ENCODE data around the gene NRXN3.

Gene NRXN3

GRCh38 chr14:78586681-78587080 lies 416.5 kb downstream of the NRXN3 start:
- WGBS = 90% methylated on average over 6 of the region's 6 CpGs
- H3K27ac ChIP-seq (ENCODE audit: low read depth, low read length) = no peak overlapping the region

GRCh38 chr14:78588906-78589305 lies 418.7 kb downstream of the NRXN3 start:
- no peak overlapping the region for H3K4me3 ChIP-seq (ENCODE audit: low read length)
- 93% methylated on average over 2 of the region's 3 CpGs for WGBS
- H3K4me1 ChIP-seq (ENCODE audit: insufficient read depth, low read length) = no peaks in the 10 kb centered on the region
- H3K9me3 ChIP-seq (ENCODE audit: insufficient read depth, low read depth, low read length) = no peaks in the 10 kb centered on the region
- H3K36me3 ChIP-seq (ENCODE audit: insufficient read depth, low read length) = no peaks in the 10 kb centered on the region
- H3K27me3 ChIP-seq (ENCODE audit: insufficient read depth, low read length) = no peaks in the 10 kb centered on the region
- no peak overlapping the region for H3K9ac ChIP-seq (ENCODE audit: low read depth, low read length)
- H3K27ac ChIP-seq (ENCODE audit: low read depth, low read length) = no peak overlapping the region

More at GRCh38 chr14:78586681-78587080, 416.5 kb downstream of the NRXN3 start:
- Histone ChIP-seq H3K4me1 (ENCODE audit: insufficient read depth, low read length) (no peaks in the 10 kb centered on the region), H3K36me3 (ENCODE audit: insufficient read depth, low read length) (no peaks in the 10 kb centered on the region), H3K4me3 (ENCODE audit: low read length) (no peak overlapping the region), H3K9ac (ENCODE audit: low read depth, low read length) (no peak overlapping the region), H3K27me3 (ENCODE audit: insufficient read depth, low read length) (no peaks in the 10 kb centered on the region), H3K9me3 (ENCODE audit: insufficient read depth, low read depth, low read length) (no peaks in the 10 kb centered on the region)

- Histone ChIP-seq H3K9me3 (ENCODE audit: insufficient read depth, low read depth, low read length) (no peaks in the 10 kb centered on the region), H3K27ac (ENCODE audit: low read depth, low read length) (no peak overlapping the region), H3K36me3 (ENCODE audit: insufficient read depth, low read length) (no peaks in the 10 kb centered on the region), H3K4me3 (ENCODE audit: low read length) (no peak overlapping the region), H3K4me1 (ENCODE audit: insufficient read depth, low read length) (no peaks in the 10 kb centered on the region), H3K27me3 (ENCODE audit: insufficient read depth, low read length) (no peaks in the 10 kb centered on the region), H3K9ac (ENCODE audit: low read depth, low read length) (no peak overlapping the region)
- 94% methylated on average over 13 of the region's 13 CpGs for WGBS
Measured at GRCh38 chr14:78592616-78593219, 422.5 kb downstream of the NRXN3 start.

GRCh38 chr14:78593949-78594348 lies 423.8 kb downstream of the NRXN3 start:
- Histone ChIP-seq H3K9ac (ENCODE audit: low read depth, low read length) (no peak overlapping the region), H3K4me1 (ENCODE audit: insufficient read depth, low read length) (no peaks in the 10 kb centered on the region), H3K27ac (ENCODE audit: low read depth, low read length) (no peak overlapping the region), H3K9me3 (ENCODE audit: insufficient read depth, low read depth, low read length) (no peaks in the 10 kb centered on the region), H3K4me3 (ENCODE audit: low read length) (no peak overlapping the region), H3K27me3 (ENCODE audit: insufficient read depth, low read length) (no peaks in the 10 kb centered on the region), H3K36me3 (ENCODE audit: insufficient read depth, low read length) (no peaks in the 10 kb centered on the region)
- WGBS = 96% methylated on average over 11 of the region's 11 CpGs

- Histone ChIP-seq H3K9me3 (ENCODE audit: insufficient read depth, low read depth, low read length) (no peaks in the 10 kb centered on the region), H3K27me3 (ENCODE audit: insufficient read depth, low read length) (no peaks in the 10 kb centered on the region), H3K36me3 (ENCODE audit: insufficient read depth, low read length) (no peaks in the 10 kb centered on the region), H3K27ac (ENCODE audit: low read depth, low read length) (no peak overlapping the region), H3K4me3 (ENCODE audit: low read length) (no peak overlapping the region), H3K4me1 (ENCODE audit: insufficient read depth, low read length) (no peaks in the 10 kb centered on the region), H3K9ac (ENCODE audit: low read depth, low read length) (no peak overlapping the region)
- WGBS = 54% methylated on average over 7 of the region's 7 CpGs
Measured at GRCh38 chr14:78595797-78596196, 425.6 kb downstream of the NRXN3 start.

- no peak overlapping the region for H3K27ac ChIP-seq (ENCODE audit: low read depth, low read length)
- H3K9me3 ChIP-seq (ENCODE audit: insufficient read depth, low read depth, low read length) = no peaks in the 10 kb centered on the region
- H3K36me3 ChIP-seq (ENCODE audit: insufficient read depth, low read length) = no peaks in the 10 kb centered on the region
- no peaks in the 10 kb centered on the region for H3K4me1 ChIP-seq (ENCODE audit: insufficient read depth, low read length)
- 63% methylated on average over 13 of the region's 13 CpGs for WGBS
- no peak overlapping the region for H3K4me3 ChIP-seq (ENCODE audit: low read length)
- no peak overlapping the region for H3K9ac ChIP-seq (ENCODE audit: low read depth, low read length)
- H3K27me3 ChIP-seq (ENCODE audit: insufficient read depth, low read length) = no peaks in the 10 kb centered on the region
Measured at GRCh38 chr14:78598046-78598920, 428.1 kb downstream of the NRXN3 start.

GRCh38 chr14:78605025-78605762 lies 435.0 kb downstream of the NRXN3 start:
- WGBS = 98% methylated on average over 3 of the region's 4 CpGs
- H3K36me3 ChIP-seq (ENCODE audit: insufficient read depth, low read length) = no peaks in the 10 kb centered on the region
- no peak overlapping the region for H3K4me3 ChIP-seq (ENCODE audit: low read length)
- H3K4me1 ChIP-seq (ENCODE audit: insufficient read depth, low read length) = no peaks in the 10 kb centered on the region
- H3K27me3 ChIP-seq (ENCODE audit: insufficient read depth, low read length) = no peaks in the 10 kb centered on the region
- H3K27ac ChIP-seq (ENCODE audit: low read depth, low read length) = no peak overlapping the region
- no peaks in the 10 kb centered on the region for H3K9me3 ChIP-seq (ENCODE audit: insufficient read depth, low read depth, low read length)
- no peak overlapping the region for H3K9ac ChIP-seq (ENCODE audit: low read depth, low read length)

- Histone ChIP-seq H3K27me3 (ENCODE audit: insufficient read depth, low read length) (no peaks in the 10 kb centered on the region), H3K9ac (ENCODE audit: low read depth, low read length) (no peak overlapping the region), H3K9me3 (ENCODE audit: insufficient read depth, low read depth, low read length) (no peaks in the 10 kb centered on the region), H3K4me3 (ENCODE audit: low read length) (no peak overlapping the region), H3K36me3 (ENCODE audit: insufficient read depth, low read length) (no peaks in the 10 kb centered on the region), H3K4me1 (ENCODE audit: insufficient read depth, low read length) (no peaks in the 10 kb centered on the region), H3K27ac (ENCODE audit: low read depth, low read length) (no peak overlapping the region)
- WGBS = 91% methylated on average over 1 of the region's 1 CpG
Measured at GRCh38 chr14:78605897-78606500, 435.8 kb downstream of the NRXN3 start.

- no peak overlapping the region for H3K27ac ChIP-seq (ENCODE audit: low read depth, low read length)
- no peaks in the 10 kb centered on the region for H3K27me3 ChIP-seq (ENCODE audit: insufficient read depth, low read length)
- no peaks in the 10 kb centered on the region for H3K36me3 ChIP-seq (ENCODE audit: insufficient read depth, low read length)
- no peak overlapping the region for H3K4me3 ChIP-seq (ENCODE audit: low read length)
- 87% methylated on average over 4 of the region's 4 CpGs for WGBS
- no peaks in the 10 kb centered on the region for H3K9me3 ChIP-seq (ENCODE audit: insufficient read depth, low read depth, low read length)
- no peak overlapping the region for H3K9ac ChIP-seq (ENCODE audit: low read depth, low read length)
- H3K4me1 ChIP-seq (ENCODE audit: insufficient read depth, low read length) = no peaks in the 10 kb centered on the region
Measured at GRCh38 chr14:78608998-78609787, 439.0 kb downstream of the NRXN3 start.

- H3K27me3 ChIP-seq (ENCODE audit: insufficient read depth, low read length) = no peaks in the 10 kb centered on the region
- no peaks in the 10 kb centered on the region for H3K4me1 ChIP-seq (ENCODE audit: insufficient read depth, low read length)
- no peak overlapping the region for H3K27ac ChIP-seq (ENCODE audit: low read depth, low read length)
- no peak overlapping the region for H3K4me3 ChIP-seq (ENCODE audit: low read length)
- no peak overlapping the region for H3K9ac ChIP-seq (ENCODE audit: low read depth, low read length)
- H3K36me3 ChIP-seq (ENCODE audit: insufficient read depth, low read length) = no peaks in the 10 kb centered on the region
- WGBS = 90% methylated on average over 4 of the region's 4 CpGs
- H3K9me3 ChIP-seq (ENCODE audit: insufficient read depth, low read depth, low read length) = no peaks in the 10 kb centered on the region
Measured at GRCh38 chr14:78610994-78611393, 440.8 kb downstream of the NRXN3 start.

All from HUES64 (cell line).